NCI-H2196 (cell line): ENCODE measurements around the gene RGS18.
"Not testable (repeated sequence)": the region's sequence is repeated elsewhere in the genome, so short reads cannot be mapped to it uniquely, and the experiment has no call there.

ENCODE experiments used
- DNase-seq: peaks from one replicate; lab custom pipeline; 2025; ENCODE audit not compliant: unreplicated experiment; lab: John Stamatoyannopoulos, UW

Gene RGS18

DNA sequence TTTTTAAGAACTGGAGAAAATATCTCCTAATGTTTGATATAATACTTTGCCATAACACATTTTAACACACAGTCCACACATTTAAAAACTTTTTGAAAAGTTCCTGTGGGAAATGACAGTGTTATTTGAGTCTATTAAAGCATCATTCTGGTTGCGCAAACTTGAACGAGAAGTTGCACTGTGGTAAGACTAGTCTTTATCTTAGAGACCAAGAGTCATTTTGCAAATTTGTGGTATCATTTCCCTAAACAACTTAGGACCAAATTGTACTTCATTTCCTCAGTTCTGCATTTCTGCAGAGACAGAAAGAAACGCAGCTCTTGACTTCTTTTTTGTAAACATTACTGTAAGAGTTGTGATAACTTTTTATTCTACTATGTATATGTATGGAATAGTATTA lies at the start of gene RGS18:
RGS18 (plus strand) TSS at position 282 of the 400 bp plus-strand sequence. CDS start 176 bp downstream, outside the sequence.
- DNase-seq, result no peak

GRCh38 chr1:192109576-192109975 lies 48.7 kb upstream of the RGS18 start:
- no peak for DNase-seq

DNA sequence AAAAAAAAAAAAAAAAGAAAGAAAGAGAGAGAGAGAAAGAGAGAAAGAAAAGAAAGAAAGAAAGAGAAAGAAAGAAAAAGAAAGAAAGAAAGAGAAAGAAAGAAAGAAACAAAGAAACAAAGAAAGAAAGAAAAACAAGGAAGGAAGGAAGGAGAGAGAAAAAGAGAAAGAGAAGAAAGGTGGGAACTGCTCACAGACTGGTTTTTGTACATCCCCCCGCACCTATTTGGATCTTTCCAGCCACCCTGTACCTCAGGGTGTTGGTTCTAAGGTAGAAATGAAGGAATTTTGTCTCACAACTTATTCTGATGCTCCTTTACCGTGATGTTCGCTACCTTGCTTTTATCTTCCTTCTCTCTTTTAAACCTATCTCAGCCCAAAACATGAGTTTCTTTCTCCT lies 43.3 kb upstream of the RGS18 start:
- no peak for DNase-seq

- no peak for DNase-seq
Observed at GRCh38 chr1:192118881-192119405, 39.3 kb upstream of the RGS18 start.

DNA sequence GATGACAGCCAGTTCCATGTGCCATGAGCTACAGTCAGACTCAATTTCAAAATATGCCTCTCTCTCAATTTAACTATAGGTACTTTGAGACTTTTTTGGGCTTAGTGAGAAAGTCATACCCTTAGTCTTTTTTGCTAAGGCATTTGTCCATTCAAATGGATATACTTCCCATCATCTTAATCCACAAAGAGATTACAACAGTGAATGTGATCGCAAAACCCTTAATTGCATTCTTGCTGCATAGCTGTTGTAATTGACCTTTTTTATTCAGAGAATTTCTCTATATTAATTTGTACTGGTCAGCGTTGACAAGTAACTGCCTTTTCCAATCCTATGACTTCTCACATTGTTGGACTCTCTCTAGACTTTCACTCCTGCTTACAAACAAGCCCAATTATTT lies 38.6 kb upstream of the RGS18 start:
- DNase-seq, result no peak

DNA sequence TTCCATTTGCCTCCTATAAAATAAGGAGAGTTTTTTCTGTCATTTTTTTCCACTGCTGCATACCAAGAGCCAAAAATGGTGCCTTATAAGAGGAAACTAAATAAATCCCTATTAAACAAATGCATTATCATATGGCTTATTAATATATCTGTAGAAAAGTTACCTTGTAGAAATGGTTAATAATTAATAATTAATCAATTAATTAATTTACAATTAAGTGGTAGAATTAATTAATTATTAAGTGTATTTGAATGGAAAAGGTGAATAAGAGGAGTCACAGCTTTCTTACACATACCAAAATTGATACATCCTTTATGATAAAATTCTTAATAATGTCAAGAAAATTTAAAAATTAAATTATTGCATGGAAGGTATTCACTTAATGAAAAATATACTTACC lies 35.6 kb upstream of the RGS18 start:
- DNase-seq, result no peak

DNA sequence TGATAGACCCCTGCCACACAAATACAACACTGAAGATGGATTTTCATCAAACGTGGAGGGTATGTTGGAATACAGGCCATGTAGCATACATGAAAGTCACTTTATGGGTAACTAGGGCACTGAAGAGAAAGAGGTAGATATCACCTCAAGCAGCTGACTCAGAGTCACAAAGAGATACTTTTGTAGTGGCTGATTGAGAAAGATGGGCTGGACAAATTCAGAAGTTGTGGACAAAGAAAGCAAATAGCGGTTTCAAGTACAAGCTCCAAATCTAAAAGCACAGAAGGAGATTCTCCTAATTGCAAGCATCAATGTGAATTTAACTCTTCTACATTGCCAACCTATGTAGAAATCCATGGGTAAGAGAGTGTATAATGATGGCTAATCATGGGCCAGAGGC lies 35.0 kb upstream of the RGS18 start:
- DNase-seq, result no peak

- DNase-seq, result no peak
Observed at GRCh38 chr1:192126030-192126619, 32.1 kb upstream of the RGS18 start.

DNA sequence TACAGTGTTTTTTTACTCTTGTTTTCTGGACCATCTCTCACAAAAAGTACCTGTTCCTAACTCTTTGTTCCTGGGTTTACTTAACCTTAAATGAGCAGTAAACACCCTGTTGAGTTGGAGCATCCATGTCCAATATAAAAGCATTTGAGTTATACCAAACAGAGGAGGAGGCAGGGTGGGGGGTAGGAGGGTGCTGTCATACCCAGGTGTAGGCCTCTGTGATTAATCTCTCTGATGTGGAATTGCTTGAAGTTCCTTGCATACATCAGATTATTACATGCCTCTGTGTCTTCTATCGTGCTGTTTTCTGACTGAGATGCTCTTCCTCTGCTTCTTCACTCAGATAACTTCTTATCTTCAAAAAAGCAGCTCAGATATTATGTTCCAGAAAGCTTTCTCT lies 28.1 kb upstream of the RGS18 start:
- no peak for DNase-seq

DNA sequence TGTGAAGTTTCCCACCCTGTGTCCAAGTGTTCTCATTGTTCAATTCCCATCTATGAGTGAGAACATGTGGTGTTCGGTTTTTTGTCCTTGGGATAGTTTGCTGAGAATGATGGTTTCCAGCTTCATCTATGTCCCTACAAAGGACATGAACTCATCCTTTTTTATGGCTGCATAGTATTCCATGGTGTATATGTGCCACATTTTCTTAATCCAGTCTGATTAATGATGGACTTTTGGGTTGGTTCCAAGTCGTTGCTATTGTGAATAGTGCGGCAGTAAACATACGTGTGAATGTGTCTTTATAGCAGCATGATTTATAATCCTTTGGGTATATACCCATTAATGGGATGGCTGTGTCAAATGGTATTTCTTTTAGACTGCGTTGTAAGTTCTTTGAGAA lies 27.4 kb upstream of the RGS18 start:
- not testable (repeated sequence) for DNase-seq

- DNase-seq, result no peak
Observed at GRCh38 chr1:192131914-192132313, 26.3 kb upstream of the RGS18 start.

GRCh38 chr1:192133350-192133926 lies 24.8 kb upstream of the RGS18 start:
- no peak for DNase-seq

DNA sequence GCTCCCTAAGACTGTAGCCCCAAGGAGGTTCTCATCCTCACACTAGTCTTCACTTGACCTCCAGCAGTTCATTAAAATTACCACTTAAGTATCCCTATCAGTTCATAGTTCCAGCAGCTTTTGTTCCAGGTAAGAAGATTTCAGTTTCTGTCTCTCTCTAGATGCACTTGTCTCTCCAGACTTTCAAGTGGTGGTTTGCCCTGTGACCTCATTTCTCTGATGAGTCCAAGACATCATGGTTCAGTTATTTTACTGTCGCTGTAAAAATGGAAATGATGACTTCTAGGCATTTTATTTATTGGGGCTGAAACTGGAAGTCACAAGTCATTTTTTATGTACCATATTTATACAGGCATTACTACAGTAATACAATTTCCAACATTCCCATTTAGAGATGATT lies 17.9 kb upstream of the RGS18 start:
- DNase-seq, result no peak

DNA sequence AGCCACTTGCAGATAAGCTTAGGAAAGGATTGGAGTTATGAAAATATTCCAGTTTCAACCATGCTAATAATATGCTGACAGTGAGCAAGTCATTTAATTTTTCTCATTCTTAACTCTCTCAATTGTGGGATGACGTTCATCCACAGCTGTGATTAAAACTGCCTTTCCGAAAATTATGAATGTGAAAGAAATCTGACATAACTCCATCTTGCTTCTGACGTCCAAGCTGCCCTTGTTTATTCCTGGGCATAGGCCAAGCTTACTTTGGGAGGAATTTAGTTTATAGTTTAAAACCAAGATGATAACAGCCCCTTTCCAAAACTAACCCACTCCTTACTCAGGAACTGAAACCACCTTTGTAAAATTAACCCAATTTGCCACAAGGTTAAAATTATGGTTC lies 11.0 kb upstream of the RGS18 start:
- no peak for DNase-seq

DNA sequence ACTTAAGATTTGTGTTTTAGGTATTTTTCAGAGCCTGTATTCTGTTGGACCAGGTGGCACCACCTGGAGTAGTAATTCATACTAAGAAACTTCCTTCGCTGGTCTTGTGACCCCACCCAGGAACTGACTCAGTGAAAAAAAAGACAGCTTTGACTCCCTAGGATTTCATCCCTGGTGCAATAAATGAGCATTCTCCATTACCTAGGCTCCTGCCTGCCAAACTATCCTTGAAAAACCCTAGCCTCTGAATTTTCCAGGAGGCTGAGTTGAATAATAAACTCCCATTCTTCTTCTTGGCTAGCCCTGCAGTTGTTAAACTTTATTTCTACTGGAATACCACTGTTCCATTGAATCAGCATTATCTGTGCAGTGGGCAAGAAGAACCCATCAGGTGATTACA lies 10.6 kb upstream of the RGS18 start:
- no peak for DNase-seq

- DNase-seq, result no peak
Observed at GRCh38 chr1:192151176-192151575, 7.1 kb upstream of the RGS18 start.

DNA sequence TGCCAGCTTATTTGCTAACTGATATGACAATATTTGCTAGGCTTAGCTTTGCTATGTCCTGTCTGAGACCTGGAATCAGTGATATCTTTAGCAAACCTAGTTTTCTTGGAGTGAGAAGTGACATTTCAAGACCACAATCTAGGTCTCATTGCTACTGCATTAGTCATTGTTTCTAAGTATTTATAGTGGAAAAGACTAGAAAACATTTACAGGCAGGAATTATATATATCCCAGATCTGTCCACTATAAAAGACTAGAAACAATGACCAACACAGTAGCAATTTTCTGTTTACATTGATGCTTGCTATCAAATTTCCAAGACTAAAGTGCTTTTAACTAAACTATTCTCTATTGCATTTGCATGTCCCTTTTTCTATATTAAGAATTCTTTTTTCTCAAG lies 5.0 kb upstream of the RGS18 start:
- no peak for DNase-seq

DNA sequence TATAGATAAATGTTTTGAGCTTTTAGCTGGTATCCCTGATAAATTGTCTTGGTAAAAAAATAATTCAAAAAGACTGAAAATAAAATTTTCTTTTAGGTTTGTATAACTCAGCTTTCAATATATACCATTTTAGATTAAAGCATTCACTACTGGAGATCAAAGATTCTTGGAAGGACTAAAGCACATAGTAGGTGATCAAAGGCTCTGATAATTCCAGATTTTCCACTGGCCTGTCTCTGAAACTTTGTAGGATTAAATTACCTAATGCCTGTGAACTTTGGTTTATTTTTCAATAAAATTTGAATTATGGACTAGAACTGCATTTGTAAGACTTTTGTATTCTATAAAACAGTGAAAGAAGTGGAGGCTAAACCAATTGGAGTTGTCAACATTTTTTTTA lies 1.2 kb upstream of the RGS18 start:
- DNase-seq, result no peak

GRCh38 chr1:192159014-192159413 lies 752 bp downstream of the RGS18 start:
- no peak for DNase-seq

GRCh38 chr1:192159781-192160180 lies 1.5 kb downstream of the RGS18 start:
- no peak for DNase-seq

- no peak for DNase-seq
Observed at GRCh38 chr1:192160196-192160595, 1.9 kb downstream of the RGS18 start.

- no peak for DNase-seq
Observed at GRCh38 chr1:192161976-192162375, 3.7 kb downstream of the RGS18 start.

DNA sequence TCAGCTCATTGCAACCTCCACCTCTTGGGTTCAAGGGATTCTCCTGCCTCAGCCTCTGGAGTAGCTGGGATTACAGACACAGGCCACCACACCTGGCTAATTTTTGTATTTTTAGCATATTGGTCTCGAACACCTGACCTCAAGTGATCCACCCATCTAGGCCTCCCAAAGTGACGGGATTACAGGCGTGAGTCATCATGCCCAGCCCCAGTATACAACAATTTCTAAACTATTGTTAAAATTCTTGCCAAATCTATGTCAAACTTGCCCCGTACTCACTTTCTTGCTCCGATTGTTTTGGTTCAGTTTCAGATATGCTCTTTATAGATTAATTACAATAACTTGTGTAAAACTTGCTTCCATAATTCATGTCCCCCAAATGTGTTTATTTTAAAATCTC lies 4.1 kb downstream of the RGS18 start:
- no peak for DNase-seq
